ENCODE data around the gene B4GALNT3.

Gene B4GALNT3

DNA sequence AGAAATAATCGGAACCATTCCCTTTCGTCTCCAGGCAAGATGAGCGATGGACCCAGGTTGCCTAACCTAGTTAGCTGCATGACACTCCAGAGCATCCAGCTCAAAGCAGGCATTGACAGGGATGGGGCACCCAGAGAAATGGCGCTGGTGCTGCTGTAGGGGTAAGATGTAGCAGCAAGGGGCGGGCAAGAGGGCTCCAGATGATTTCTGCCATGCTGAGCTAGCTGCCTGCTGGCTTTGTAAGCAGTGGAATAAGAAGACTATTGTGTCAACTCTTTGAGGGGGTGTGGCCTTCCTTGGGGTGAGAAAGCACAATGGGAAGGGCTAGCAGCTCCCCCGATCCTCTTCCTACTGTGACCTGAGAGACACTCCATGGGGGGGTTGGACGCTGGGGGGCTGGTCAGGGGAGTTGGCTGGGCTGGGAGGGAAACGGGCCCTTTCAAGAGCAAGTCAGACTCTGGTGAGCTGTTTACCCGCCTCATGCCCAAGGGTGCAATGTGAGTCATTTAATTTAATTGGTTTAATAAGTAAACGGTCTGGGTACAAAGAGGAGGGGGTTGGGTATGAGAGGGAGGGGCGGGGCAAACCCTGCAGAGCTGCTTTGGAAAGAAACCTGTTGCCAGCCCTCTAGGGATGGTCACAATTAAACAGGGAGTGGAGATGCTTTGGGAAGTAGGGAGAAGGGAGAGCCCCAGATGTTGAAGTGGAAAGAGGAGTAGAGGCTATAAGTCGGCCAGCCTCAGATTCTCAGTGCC is 50.5 kb downstream of the B4GALNT3 start:
- DNase-seq, result peak; percentile 24

- no peak for DNase-seq
Measured at GRCh38 chr12:512933-513332, 53.2 kb downstream of the B4GALNT3 start.

- no peak for DNase-seq
Measured at GRCh38 chr12:513446-513845, 53.7 kb downstream of the B4GALNT3 start.

DNA sequence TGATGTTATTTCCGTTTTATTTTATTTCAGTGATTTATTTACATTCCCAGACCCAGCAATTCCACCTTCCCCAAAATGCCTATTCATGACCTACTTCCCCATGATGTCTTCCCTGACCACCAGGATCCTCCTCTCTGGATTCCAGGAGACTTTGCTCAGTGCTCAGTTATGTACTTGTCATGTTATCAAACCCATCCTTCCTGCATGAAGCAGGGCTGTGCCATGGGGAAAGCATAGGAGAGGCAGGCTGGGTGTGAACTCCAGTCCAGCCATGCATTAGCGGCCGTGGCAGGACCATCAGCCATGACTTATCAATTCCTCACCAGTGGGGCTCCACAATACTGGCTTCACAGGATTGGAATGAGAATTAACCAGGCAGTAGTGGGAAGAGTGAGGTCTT is 57.8 kb downstream of the B4GALNT3 start:
- DNase-seq, result no peak

- no peak for DNase-seq
Measured at GRCh38 chr12:520119-520518, 60.4 kb downstream of the B4GALNT3 start.

- no peak for DNase-seq
Measured at GRCh38 chr12:522692-523378, 63.1 kb downstream of the B4GALNT3 start.

DNA sequence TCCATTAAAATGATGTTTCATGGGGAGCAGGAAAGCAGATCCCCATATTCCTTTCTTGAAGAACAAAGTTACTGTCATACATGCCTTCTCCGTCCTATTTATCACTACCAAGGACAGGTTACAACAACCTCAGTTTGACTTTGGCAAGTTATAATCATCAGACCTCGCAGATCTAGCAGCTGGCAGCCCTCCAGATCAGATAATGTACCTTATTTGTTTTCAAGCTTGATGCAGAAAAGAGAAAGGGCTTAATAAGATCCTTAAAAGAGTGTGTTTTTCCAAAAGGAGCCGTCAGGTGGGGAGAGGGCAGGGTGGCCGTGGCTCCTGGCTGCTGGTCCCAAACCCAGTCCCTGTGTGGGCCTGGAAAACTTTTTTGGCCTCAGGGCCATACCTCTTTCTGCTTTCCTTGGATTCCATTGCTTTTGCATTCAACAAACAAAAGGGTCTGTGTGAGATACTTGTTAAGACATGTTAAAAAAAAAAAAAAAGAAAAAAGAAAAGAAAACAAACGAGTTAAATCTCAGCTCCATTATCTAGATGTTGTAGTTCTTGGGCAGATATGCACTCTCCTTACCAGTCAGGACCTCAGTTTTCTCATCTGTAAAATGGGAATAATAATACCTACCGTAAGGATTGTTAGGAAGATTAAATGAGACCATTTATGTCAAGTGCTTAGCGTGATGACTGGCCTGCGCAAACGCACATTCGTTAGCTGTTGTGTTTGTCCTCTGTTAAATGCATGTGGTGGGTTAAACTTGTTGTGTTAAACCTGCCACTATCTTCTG is 64.6 kb downstream of the B4GALNT3 start:
- no peak for DNase-seq

DNA sequence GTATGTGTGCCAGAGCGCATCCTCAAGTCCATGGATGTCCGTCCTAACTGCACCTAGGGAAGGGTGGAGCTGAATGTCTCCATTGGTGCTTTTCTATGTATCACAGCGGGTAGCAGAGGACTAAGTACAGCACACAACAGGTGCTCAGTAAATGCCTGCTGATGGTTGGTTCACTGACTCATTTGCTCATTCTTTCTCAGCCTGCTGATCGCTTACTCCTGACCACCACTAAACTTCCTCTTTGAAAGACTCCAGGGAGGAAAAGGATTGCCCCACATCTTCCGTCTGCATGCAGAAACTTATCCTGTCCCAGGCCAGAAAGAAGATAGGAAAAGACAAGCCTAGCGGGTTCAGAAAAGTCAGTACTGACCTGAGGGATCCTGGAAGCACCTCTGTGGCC is 66.3 kb downstream of the B4GALNT3 start:
- no peak for DNase-seq

GRCh38 chr12:527241-527640 is 67.5 kb downstream of the B4GALNT3 start:
- no peak for DNase-seq

GRCh38 chr12:527729-528128 is 68.0 kb downstream of the B4GALNT3 start:
- DNase-seq, result no peak

DNA sequence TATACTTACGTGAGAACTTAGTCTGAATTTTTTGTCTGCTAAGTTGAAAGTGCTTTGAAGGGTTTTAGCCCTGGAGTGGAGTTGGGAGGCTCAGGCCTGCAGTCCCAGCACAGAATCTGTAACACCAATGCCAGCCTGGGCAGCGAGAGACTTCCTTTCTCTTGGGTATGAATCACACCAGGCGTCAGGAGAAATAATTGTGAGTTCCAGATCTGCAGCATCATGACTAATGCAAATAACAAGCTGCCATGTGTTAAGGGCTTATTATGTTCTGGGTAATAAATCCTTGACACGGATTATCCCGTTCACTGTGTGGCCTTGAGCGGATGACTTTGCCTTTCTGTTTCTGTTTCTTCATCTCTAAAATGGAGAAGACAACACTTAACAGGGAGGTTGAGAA is 70.6 kb downstream of the B4GALNT3 start:
- no peak for DNase-seq

DNA sequence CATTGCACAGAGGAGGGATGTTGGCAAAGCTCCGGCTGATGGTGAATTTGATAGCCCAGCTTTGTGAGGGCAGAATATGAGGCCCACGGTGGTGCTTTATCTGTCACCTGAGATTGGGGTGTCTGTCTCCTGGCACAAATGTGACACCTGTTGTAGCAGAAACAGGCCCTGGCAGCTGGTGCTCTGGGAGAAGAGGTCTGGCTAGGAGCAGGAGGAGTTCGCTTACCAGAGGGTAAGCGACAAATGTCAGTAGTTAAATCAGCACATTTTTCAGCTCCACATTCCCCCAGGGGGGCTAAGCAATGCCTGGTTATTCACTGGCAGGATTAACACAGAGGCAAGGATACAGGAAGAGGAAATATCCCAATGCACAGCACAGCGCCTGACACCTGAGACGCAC is 71.1 kb downstream of the B4GALNT3 start:
- no peak for DNase-seq

- no peak for DNase-seq
Measured at GRCh38 chr12:531951-532585, 72.3 kb downstream of the B4GALNT3 start.

DNA sequence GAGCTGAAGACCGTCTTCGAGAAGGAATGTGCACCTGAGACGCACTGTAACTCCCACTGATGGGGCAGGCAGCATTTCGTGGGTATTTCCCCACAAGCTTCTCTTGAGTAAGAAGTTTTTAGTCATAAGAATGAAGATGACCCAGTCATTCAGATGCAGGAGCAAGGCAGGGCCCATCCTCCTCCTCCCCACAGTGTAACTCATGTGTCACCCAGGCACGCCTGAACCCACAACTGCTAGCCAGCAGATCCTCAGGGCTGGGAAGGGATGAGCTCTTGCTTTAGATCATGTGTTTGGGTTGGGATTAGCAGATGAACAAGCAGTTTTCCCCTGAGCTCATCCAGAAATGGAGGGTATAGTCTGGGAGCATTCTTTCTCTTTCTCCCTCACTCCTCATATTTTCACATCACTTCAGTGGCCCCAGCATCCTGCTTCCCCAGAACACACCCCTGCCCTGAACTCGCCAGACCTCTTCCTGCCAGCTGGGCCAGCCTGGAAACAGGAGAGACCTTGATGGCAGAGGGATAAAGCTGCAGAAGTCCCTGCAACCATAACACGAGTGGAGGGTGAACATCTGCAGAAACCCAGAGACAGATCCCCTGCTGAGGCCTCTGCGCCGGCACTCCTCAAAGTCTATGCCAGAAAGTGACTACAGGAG is 73.3 kb downstream of the B4GALNT3 start:
- no peak for DNase-seq

- DNase-seq, result no peak
Measured at GRCh38 chr12:533718-534117, 74.0 kb downstream of the B4GALNT3 start.

GRCh38 chr12:534216-534615 is 74.5 kb downstream of the B4GALNT3 start:
- no peak for DNase-seq

- DNase-seq, result no peak
Measured at GRCh38 chr12:535396-535795, 75.7 kb downstream of the B4GALNT3 start.

GRCh38 chr12:536751-537245 is 77.1 kb downstream of the B4GALNT3 start:
- DNase-seq, result no peak

DNA sequence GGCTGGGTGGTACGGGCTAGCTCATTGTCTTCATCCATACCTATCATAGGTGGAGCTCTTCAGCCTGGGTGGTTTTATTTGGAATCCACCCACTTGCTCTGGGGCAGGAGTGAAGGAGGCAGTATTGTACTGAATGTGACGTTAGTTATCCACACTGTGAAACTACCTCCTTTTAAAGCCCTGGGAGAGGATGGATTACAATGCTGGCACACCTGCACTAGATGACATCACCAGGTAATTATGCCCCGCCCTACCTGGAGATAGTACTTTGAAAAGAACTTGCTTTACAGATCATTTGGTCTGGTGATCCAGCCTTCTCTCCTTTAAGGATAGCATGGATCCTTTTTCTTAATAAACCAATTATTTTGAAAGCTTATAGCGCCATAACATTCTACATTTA is 78.0 kb downstream of the B4GALNT3 start:
- no peak for DNase-seq

GRCh38 chr12:538731-539539 is 79.2 kb downstream of the B4GALNT3 start:
- DNase-seq, result no peak

DNA sequence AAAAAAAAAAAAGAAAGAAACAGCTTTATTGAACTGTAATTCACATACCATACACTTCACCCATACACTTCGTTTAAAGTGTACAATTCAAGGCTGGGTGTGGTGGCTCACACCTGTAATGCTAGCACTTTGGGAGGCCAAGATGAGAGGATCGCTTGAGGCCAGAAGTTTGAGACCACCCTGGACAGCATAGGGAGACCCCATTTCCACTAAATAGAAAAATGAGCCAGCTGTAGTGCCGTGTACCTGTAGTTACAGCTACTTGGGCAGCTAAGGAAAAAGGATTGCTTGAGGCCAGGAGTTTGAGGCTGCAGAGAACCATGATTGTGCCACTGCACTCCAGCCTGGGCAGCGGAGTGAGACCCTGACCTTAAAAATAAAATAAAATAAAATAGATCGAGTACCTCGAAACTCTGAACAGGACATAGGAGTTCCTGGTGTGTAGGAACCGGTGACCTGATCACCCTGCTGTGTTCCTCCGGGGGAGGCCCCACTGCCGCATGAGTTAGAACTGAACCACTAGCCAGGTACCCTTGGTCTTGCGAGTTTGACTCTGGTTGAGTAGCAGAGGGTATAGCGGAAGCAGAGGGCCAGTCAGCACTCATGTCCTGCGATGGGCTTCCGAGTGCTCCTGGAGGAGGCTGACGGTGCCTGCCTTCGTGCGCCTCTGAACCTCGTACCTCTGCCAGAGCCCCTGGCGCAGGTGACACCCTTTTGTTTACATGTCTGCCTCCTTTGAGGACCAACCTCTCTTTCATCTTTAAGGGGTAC is 80.0 kb downstream of the B4GALNT3 start:
- DNase-seq, result no peak

Measured in NCI-H2227 treated with DMSO at 0.1 percent for 48 hours (cell line).